ENCODE data around the gene LORICRIN.

DNA sequence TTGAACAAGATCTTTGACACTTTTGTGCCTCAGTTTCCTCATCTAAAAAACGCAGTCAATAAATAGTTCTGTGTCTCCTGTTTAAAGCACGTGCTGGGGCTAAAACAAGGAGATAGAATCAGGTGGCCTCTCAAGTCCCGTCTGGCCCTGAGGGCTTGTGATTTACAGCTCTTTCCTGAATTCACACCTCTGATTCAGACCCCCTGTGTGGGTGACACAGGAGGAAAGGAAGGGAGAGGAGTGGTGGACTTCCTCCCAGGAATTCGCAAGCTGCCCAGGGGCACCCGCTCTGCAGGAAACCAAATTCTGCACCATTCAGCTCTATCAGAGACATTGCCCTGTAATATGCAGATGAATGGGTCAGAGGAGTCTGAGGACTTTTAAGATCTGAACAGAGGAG, 47.3 kb upstream of the LORICRIN start:
- TF ChIP-seq, protein P1, sequence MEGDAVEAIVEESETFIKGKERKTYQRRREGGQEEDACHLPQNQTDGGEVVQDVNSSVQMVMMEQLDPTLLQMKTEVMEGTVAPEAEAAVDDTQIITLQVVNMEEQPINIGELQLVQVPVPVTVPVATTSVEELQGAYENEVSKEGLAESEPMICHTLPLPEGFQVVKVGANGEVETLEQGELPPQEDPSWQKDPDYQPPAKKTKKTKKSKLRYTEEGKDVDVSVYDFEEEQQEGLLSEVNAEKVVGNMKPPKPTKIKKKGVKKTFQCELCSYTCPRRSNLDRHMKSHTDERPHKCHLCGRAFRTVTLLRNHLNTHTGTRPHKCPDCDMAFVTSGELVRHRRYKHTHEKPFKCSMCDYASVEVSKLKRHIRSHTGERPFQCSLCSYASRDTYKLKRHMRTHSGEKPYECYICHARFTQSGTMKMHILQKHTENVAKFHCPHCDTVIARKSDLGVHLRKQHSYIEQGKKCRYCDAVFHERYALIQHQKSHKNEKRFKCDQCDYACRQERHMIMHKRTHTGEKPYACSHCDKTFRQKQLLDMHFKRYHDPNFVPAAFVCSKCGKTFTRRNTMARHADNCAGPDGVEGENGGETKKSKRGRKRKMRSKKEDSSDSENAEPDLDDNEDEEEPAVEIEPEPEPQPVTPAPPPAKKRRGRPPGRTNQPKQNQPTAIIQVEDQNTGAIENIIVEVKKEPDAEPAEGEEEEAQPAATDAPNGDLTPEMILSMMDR (IDR thresholded peaks at IDR 0.05) = no peak
- TF ChIP-seq ZFX (IDR thresholded peaks at IDR 0.05; ENCODE audit: borderline replicate concordance) = no peak
